HPDE6-E6E7 (cell line): ENCODE data around the gene KAZN.

ENCODE experiments used
- DNase-seq: peaks from one replicate; pipeline ENCODE4 v3.0.0; 2011; ENCODE audit warnings: missing footprints; ENCODE audit errors: extremely low spot score

Gene KAZN

GRCh38 chr1:14769486-14770274 is 171.2 kb downstream of the KAZN start:
- no peak for DNase-seq

DNA sequence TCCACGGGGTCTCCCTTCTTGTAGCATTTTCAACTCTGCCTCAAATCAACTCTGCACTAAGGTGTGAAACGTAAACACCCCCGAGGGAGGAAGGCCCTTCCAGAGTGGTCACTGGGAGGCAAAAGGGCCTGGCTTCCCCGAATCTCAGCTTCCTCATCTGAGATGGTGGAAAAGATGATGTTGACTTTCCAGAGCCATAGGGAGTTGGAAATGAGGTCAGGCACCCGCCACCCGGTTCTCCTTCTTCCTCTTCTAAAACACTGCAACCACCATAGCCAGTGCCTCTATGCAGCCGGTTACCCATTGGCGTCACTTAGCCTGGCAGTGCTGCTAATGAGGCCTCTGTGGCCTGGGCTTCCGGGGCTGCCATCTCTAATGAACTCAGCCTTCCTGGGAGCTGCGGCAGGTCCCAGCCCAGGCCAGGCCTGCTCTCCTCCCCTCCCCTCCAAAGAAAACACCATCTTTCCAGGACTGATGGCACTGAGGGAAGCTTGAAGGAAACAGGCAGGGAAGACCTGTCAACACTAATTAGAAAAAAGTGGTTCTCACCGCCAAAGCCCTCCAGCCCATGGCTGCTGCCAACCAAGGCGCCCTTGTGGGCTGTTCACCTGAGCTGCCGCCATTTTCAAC is 175.0 kb downstream of the KAZN start:
- no peak for DNase-seq

GRCh38 chr1:14774225-14774624 is 175.7 kb downstream of the KAZN start:
- DNase-seq = no peak

DNA sequence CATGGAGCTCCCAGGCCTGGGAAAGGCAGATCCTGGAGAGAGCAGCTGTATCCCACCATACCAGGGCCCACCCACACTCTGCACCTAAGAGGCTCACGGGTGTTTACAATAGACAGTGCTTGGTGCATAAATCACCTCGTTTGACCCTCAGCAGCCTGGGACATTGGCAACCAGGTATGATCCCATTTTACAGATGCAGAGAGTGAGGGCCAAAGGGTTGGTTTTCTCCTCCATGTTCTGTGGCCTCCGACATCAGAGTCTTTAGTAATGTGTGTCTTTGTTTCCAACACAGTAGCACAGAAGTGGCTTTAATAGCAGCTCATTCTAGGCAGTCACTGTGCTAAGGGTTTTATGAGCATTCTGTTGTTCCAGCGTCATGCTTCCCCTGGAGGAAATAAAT is 176.5 kb downstream of the KAZN start:
- no peak for DNase-seq

DNA sequence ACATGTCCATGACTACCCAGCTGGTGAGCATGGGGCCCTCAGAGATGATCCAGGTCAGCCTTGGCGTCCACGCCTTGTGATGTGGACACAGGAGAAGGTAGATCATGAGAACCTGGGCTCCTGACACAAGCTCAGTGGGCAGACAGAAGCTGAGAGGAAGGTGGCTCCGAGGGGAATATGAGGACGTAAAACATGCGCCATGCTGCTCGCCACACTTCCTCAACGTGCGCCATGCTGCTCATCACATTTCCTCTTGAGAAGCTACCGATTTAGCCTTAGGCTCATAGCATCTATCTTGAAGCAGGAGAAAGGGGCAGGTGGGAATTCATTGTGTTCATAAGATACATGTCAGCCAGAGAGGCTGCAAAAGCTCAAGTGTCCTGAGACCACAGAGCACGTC is 176.9 kb downstream of the KAZN start:
- DNase-seq = no peak

- DNase-seq = no peak
These were observed 179.3 kb downstream of the KAZN start for GRCh38 chr1:14777516-14778506.

- no peak for DNase-seq
These were observed 180.0 kb downstream of the KAZN start for GRCh38 chr1:14778541-14778897.

- no peak for DNase-seq
These were observed 180.7 kb downstream of the KAZN start for GRCh38 chr1:14778898-14779865.

DNA sequence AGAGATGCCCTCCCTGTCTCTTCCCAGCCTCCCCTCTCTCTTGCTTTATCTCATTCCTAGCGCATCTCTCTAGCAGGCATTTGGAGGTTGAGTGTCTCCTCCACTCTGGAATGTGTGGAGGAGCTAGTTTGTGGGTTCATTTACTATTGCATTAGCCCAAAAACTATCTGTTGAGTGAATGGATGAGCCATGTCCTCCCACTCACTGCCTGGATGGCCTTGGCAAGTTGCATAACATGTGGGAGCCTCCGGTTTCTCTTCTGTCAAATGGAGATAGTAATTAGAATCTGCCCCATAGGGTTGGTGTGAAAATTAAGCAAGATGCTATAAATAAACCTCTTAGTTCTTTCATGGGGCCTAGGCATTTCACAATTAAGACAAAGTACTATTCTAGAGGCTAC is 181.8 kb downstream of the KAZN start:
- no peak for DNase-seq

DNA sequence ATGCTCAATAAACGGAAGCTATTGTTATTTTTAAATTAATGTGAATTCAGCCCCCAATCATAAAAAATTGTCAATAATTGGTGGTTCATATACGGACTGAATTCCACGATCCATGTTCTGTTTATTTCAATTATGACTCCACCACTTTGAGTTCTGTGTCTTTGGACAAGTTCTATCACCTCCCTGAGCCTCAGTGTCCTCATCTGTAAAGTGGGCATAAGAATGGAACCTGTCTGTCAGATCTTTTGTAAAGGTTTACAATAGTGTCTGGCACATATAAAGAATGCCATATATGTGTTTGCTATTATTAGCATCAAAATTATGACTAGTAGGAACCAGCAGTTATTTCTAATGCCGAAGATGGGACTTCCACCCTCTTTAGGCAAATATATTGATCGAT is 183.3 kb downstream of the KAZN start:
- DNase-seq = no peak

GRCh38 chr1:14782741-14783591 is 184.5 kb downstream of the KAZN start:
- no peak for DNase-seq

- DNase-seq = no peak
These were observed 185.1 kb downstream of the KAZN start for GRCh38 chr1:14783592-14783886.

DNA sequence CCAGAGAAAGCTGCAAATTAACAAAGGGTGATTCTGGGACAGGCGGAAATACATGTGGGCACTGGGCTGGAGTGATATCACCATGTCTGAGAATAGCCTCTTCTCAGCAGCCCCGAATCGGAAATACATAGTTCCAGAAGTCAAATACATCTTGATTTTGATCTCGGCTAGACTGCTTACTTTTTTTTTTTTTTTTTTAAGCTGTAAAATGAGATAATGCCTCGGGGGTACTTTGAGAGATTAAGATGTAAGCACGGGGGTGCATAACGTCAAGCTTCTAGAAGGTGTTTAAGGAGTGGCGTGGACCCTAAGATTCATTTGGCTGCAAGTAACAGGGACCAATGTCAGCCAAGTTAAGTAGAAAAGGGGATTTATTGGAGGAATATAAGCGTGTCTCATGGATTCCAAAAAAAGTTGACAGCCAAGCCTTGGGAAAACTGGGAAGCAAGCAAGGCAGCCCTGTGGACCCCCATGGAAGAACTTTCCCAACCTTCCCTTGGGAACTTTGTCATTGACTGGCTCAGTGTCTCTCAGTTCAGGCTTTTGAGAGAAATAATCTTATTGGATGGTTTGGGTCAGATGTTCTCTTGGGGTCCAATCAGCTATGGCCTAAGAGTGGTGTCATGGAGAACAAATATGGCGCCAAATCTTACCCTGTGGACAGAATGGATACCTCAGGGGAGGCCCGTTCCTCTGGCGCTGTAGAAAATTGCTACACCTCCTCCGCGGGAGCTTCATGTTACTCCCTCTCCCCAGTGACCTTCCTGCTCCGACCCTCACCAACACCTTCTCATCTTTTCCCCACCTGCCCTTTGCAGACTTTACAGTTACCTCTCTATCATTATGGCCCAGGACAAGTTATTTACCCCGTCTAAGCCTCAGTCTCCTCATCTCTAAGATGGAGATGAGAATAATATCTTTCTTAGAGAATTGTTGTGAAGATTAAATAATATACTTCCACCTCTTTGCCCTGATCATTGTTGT is 186.6 kb downstream of the KAZN start:
- DNase-seq = no peak

DNA sequence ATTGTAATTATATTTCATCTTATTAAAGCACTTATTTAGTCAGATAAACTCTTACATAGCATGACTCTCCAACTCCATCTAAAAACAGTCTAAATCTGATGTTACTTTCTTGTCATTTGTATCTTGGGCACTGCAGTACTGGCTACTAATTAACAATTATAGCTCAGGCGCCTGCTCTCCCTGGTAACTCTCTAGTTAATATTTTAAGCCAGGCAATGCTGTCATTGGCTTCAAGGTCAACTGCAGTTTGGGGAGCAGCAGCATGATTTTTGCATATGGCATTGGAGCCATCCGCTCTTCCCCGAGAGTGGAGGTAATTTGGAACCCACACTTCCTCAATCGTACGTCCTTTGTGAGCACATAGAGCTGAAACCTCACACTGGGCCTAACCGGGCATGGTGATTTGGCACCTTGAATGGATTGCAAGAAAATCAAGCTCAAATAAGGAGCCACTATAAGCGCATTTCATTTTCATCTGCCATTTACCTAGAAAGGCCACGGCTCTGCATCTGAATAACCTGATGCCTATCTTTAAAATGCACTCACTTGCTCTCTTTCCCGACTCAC is 187.7 kb downstream of the KAZN start:
- no peak for DNase-seq

DNA sequence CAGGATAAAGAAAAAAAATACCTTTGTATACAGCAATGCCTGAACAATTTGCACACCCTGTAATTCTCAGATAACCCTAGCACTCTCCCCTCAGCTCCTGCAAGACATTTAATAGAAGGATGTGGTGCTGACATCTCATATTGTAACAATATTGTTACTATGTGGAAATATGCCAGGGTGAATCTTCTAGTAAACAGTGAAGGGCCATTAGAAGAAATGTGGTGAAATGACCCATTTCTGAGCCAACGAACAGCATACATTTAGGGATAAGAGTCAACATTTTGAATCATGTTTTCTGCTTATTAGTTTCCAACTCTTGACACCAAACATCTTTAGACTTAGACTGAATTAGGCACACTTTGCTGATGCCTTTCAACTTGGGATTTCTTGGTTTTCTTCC is 188.2 kb downstream of the KAZN start:
- DNase-seq = no peak

GRCh38 chr1:14787604-14788003 is 189.1 kb downstream of the KAZN start:
- peak; percentile 9 for DNase-seq

DNA sequence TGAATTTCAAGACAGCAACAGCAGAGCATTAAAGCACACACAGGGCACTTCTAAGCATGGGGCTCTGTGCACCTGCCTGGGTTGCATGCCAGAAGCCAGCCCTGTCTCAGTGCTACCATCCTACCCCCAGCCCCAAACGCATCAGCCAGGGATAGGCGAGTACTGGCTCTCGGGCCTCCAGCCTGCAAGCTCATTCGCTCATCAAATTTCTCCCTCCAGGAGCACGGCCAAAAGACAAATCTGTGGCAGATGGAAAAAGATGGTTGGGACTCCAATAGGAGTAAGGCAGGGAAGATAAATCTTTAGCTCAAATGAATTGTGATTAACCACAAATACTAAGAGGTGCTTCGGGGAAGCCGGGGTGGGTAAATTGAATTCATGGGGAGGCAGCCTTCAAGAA is 189.6 kb downstream of the KAZN start:
- DNase-seq = no peak

- no peak for DNase-seq
These were observed 192.5 kb downstream of the KAZN start for GRCh38 chr1:14790982-14791381.

- no peak for DNase-seq
These were observed 193.2 kb downstream of the KAZN start for GRCh38 chr1:14791654-14792053.
